ENCODE measurements around the gene SERPINC1.
"Not testable (repeated sequence)": the region's sequence is repeated elsewhere in the genome, so short reads cannot be mapped to it uniquely, and the experiment has no call there.

SERPINC1 gene

DNA sequence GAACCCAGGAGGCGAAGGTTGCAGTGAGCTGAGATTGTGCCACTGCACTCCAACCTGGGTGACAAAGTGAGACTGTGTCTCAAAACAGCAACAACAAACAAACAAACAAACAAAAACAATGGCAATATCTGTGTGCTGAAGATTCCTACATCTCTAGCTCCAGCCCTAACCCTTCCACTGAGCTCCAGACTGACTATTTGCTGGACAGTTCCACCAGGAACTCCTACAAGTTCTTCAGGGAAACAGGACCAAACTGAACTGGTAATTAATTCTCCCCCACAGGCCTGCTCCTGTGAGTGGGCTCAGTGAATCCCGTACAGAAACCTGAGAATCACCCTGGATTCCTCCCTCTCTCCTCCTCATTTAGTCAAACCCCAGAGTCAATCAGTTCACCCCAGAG, 1.5 kb downstream of the SERPINC1 start:
- Mint-ChIP-seq H3K4me3 (no peak overlapping the region), H3K4me1 (no peaks in the 10 kb centered on the region), H3K36me3 (peaks cover 0 to 4% of the 10 kb centered on the region in 2 donors), H3K27ac (no peak overlapping the region), H3K27me3 (no peaks in the 10 kb centered on the region), H3K9me3 (peaks cover 0 to 2% of the 10 kb centered on the region in 2 donors)
- ATAC-seq (replicated peaks) (no peak), DNase-seq (no peak)

DNA sequence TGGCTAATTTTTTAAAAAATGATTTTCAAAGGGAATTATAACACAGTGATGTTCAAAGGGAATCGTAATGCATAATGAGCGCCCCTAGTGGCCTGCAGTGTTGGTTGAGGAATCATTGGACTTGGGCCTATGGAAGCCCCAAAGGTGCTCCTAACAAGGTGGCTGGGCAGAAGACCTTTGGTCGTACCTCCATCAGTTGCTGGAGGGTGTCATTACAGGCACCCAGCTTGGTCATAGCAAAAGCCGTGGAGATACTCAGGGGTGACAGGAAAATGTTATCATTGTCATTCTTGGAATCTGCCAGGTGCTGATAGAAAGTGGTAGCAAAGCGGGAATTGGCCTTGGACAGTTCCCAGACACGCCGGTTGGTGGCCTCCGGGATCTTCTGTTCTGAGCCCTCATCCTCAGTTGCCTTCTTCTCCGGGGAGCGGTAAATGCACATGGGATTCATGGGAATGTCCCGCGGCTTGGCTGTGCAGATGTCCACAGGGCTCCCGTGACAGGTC, 2.7 kb downstream of the SERPINC1 start:
- Mint-ChIP-seq H3K4me1 (no peaks in the 10 kb centered on the region), H3K27ac (no peak overlapping the region), H3K36me3 (peaks cover 4% of the 10 kb centered on the region in 2 donors), H3K4me3 (no peak overlapping the region), H3K27me3 (no peaks in the 10 kb centered on the region), H3K9me3 (peaks cover 0 to 2% of the 10 kb centered on the region in 2 donors)
- DNase-seq (no peak), ATAC-seq (replicated peaks) (peak; percentile 38 to 58)

DNA sequence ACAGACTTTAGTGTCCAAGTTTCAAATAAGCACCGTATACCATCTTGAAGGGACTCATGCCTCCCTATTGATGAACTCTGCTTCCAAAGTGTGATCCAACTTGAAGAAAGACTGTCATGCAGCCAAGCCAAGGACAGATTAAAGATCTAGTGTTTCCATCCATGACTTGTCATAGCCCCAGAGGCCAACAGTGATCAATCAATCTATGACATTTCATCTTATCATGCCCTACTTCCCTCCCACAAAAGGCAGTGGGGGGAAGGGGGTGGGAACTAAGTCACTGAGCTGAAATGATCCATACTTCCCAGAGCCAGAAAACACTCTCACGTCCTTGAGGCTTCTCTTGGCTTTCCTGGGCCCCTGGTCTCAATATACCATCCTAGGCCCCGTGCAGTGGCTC, 4.0 kb downstream of the SERPINC1 start:
- H3K4me1 Mint-ChIP-seq: no peaks in the 10 kb centered on the region
- H3K36me3 Mint-ChIP-seq: peaks cover 6 to 10% of the 10 kb centered on the region in 2 donors
- H3K27me3 Mint-ChIP-seq: no peaks in the 10 kb centered on the region

DNA sequence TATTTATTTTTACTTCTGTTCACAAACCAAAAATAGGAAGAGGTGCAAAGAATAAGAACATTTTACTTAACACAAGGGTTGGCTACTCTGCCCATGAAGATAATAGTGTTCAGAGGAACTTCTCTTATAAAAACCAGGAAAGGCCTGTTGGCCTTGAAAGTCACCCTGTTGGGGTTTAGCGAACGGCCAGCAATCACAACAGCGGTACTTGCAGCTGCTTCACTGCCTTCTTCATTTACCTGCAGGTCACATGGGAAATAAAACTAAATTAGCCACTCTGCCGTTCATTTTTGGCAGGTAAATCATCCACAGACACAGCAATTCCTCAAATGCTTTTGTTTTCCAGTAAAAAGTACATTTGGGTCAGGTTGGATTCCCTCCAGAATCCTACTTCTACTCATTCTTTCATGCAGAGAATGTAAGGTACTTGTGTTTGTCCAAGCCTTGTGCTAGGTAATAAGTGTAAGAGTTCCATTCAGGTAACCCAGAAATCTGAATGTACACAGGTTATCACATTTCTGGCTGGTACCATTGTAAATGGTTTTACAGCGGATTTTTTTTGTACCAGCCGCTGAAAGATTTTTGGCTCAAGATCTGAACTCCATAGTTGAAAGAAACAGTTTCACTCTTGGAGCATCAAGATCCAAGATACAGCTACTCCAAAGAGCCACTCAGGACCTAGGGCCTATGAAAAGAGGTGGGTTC, 13.1 kb downstream of the SERPINC1 start:
- DNase-seq (no peak), ATAC-seq (replicated peaks) (no peak)
- Mint-ChIP-seq H3K4me1 (peaks cover 3 to 8% of the 10 kb centered on the region in 2 donors), H3K9me3 (no peaks in the 10 kb centered on the region), H3K27ac (no peak overlapping the region), H3K27me3 (no peaks in the 10 kb centered on the region), H3K36me3 (peaks cover 6 to 21% of the 10 kb centered on the region in 2 donors), H3K4me3 (no peak overlapping the region)

More for the DNA sequence above, 4.0 kb downstream of the SERPINC1 start:
- Mint-ChIP-seq H3K27ac (no peak overlapping the region), H3K4me3 (no peak overlapping the region), H3K9me3 (peaks cover 0 to 2% of the 10 kb centered on the region in 2 donors)
- DNase-seq (no peak), ATAC-seq (replicated peaks) (no peak)

DNA sequence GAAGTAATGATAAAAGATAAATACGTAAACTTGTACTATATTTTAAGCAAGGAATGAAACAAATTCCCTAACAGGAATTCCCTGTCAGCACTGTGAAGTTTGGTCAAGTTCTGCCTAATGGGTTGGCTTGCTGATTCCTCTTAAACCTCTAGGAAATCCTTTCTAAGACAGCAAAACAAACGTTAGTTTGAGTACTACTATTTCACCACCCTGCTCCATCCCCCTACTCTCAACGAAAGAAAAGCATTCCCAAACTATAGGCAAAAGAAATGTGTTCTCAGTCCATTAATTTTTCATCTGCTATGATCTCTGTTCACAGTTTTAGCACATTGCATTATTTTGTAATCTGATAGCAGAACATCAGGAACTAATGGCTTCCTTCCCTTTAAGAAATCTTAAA, 16.1 kb downstream of the SERPINC1 start:
- H3K9me3 Mint-ChIP-seq: no peaks in the 10 kb centered on the region
- ATAC-seq (replicated peaks): no peak
- H3K36me3 Mint-ChIP-seq: peaks cover 10 to 18% of the 10 kb centered on the region in 2 donors
- no peak overlapping the region for H3K27ac Mint-ChIP-seq
- H3K4me1 Mint-ChIP-seq: peaks cover 5 to 8% of the 10 kb centered on the region in 2 donors
- no peak for DNase-seq
- H3K4me3 Mint-ChIP-seq: no peak overlapping the region
- no peaks in the 10 kb centered on the region for H3K27me3 Mint-ChIP-seq

DNA sequence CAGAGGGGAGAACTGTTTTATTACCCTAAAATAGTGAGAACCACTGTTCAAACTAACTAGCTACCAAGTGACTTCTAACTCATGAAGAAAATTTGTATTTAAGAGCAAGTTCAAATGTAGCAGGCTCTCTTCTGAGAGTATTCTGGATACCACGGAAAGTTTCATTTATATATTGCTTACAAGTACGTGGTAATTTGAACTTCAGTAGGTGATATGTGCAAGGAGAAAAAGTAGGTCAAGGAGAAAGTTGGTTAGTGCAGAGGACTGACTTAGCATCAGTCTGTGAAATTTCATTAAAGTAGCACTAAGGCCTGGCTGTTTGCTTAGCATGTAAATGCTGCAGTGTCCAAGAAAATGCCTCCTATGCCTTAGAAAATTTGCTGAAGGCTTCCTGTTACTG, 16.7 kb downstream of the SERPINC1 start:
- Mint-ChIP-seq H3K4me1 (peaks cover 5 to 8% of the 10 kb centered on the region in 2 donors), H3K27me3 (no peaks in the 10 kb centered on the region), H3K4me3 (no peak overlapping the region), H3K9me3 (no peaks in the 10 kb centered on the region), H3K36me3 (peaks cover 8 to 14% of the 10 kb centered on the region in 2 donors), H3K27ac (no peak overlapping the region)
- ATAC-seq (replicated peaks) (no peak), DNase-seq (no peak)

DNA sequence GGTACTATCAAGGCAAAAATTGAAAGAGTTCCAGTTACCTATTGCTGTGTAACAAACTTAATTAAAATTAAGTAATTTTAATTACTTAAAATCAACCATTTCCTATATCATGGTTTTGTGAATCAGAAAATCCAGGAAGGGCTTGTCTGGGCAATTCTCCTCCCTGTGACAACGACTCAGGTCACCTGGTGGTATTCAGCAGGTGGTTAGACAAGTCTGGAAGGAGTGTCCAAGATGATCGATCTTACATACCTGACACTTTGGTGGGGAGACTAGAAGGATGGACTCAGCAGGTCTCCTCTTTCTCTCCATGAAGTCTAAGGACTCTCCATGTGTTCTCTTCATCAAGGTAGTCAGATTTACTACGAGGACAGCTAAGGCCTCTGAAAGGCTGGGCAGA, 22.9 kb downstream of the SERPINC1 start:
- ATAC-seq (replicated peaks): no peak

DNA sequence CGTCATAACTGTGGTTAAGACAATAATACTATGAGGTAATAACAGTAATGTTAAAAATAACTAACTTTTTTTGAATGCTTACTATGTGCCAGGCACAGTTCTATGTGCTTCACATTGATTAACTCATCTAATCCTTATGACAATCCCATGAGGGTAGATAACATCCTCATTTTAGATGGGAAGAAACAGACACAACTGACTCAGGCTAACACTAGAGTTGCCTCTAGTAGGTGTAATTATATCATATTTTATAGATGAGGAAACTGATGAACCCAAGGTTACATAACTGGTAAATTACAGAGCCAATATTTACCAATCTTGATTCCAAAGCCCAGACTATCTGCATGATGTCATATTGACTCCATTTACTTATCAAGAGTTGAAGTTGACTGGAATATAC, 23.5 kb downstream of the SERPINC1 start:
- Mint-ChIP-seq H3K27me3 (no peaks in the 10 kb centered on the region), H3K4me1 (peaks cover 0 to 4% of the 10 kb centered on the region in 2 donors), H3K27ac (peak overlapping the region; percentile 42), H3K36me3 (peaks cover 24 to 25% of the 10 kb centered on the region in 2 donors), H3K4me3 (no peak overlapping the region), H3K9me3 (no peaks in the 10 kb centered on the region)
- DNase-seq (no peak), ATAC-seq (replicated peaks) (no peak)

More for the DNA sequence above, 22.9 kb downstream of the SERPINC1 start:
- peaks cover 23 to 25% of the 10 kb centered on the region in 2 donors for H3K36me3 Mint-ChIP-seq
- H3K27me3 Mint-ChIP-seq: no peaks in the 10 kb centered on the region
- no peak for DNase-seq
- no peak overlapping the region for H3K4me3 Mint-ChIP-seq
- H3K9me3 Mint-ChIP-seq: no peaks in the 10 kb centered on the region
- H3K27ac Mint-ChIP-seq: no peak overlapping the region
- H3K4me1 Mint-ChIP-seq: peaks cover 0 to 4% of the 10 kb centered on the region in 2 donors

DNA sequence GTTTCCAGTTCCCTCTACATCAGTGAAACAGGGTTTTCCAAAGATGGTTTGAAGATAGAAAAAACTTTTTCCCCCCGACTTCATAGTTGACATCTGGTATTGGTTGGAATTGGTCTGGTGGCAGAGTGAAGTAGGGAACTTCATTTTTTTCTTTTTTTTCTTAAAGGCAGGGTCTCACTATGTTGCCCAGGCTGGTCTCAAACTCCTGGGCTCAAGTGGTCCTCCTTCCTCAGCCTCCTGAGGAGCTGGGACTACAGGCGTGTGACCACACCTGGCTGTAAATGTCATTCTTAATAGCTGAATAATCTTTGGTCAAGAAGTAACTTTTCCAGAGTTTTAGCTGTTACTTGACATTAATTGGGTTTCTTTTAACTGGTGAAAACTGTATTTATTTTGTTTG, 27.2 kb downstream of the SERPINC1 start:
- no peak overlapping the region for H3K4me3 Mint-ChIP-seq
- no peak for ATAC-seq (replicated peaks)

DNA sequence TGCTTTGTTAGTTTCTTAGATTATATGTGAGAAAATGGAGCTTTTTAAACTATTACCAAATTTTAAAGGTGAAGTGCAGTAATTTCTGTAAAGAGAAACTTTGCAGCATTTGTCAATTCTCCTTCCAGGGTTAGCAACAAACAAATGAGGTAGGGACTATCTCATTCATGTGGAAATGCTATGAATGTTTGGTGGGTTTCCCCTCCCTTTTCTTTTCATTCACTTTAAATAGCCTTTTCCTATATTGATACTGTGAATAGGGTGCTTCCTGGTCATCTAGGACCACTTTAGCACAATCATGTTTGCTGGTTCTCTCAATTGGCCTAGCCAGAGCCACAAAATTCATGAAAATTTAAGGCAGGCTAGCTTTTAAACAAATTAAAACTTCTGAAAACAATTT, 28.4 kb downstream of the SERPINC1 start:
- peaks cover 31 to 34% of the 10 kb centered on the region in 2 donors for H3K36me3 Mint-ChIP-seq
- H3K27me3 Mint-ChIP-seq: no peaks in the 10 kb centered on the region
- no peak overlapping the region for H3K27ac Mint-ChIP-seq
- no peaks in the 10 kb centered on the region for H3K9me3 Mint-ChIP-seq
- H3K4me3 Mint-ChIP-seq: no peak overlapping the region
- DNase-seq (no peak), ATAC-seq (replicated peaks) (no peak)
- peaks cover 2 to 8% of the 10 kb centered on the region in 2 donors for H3K4me1 Mint-ChIP-seq

More for the DNA sequence above, 27.2 kb downstream of the SERPINC1 start:
- no peak for DNase-seq
- Mint-ChIP-seq H3K4me1 (peaks cover 4 to 8% of the 10 kb centered on the region in 2 donors), H3K9me3 (no peaks in the 10 kb centered on the region), H3K27ac (peak overlapping the region; percentile 31), H3K36me3 (peaks cover 38 to 43% of the 10 kb centered on the region in 2 donors), H3K27me3 (no peaks in the 10 kb centered on the region)

DNA sequence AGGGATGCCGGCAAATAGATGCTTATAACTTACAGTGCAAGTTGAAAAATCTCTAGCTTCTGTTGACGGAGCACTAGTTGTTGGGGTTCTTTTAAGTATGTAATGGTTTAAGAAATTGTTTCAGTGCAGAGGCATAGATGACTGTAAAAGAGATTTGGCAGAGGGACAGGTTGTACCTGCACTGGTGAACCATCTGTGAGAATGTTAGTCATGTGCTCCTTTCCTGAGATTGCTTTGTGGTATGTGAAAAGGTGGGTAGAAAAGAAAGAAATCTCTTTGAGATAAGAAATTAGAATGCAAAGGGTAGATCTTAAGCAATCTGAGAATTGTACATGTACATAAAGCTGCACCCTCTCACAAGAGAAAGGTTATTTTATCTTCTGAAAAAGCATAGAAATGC, 29.5 kb downstream of the SERPINC1 start:
- Mint-ChIP-seq H3K36me3 (peaks cover 31 to 34% of the 10 kb centered on the region in 2 donors), H3K4me1 (peaks cover 2 to 8% of the 10 kb centered on the region in 2 donors), H3K27me3 (no peaks in the 10 kb centered on the region), H3K9me3 (no peaks in the 10 kb centered on the region), H3K4me3 (no peak overlapping the region), H3K27ac (no peak overlapping the region)
- no peak for DNase-seq
- ATAC-seq (replicated peaks): no peak

DNA sequence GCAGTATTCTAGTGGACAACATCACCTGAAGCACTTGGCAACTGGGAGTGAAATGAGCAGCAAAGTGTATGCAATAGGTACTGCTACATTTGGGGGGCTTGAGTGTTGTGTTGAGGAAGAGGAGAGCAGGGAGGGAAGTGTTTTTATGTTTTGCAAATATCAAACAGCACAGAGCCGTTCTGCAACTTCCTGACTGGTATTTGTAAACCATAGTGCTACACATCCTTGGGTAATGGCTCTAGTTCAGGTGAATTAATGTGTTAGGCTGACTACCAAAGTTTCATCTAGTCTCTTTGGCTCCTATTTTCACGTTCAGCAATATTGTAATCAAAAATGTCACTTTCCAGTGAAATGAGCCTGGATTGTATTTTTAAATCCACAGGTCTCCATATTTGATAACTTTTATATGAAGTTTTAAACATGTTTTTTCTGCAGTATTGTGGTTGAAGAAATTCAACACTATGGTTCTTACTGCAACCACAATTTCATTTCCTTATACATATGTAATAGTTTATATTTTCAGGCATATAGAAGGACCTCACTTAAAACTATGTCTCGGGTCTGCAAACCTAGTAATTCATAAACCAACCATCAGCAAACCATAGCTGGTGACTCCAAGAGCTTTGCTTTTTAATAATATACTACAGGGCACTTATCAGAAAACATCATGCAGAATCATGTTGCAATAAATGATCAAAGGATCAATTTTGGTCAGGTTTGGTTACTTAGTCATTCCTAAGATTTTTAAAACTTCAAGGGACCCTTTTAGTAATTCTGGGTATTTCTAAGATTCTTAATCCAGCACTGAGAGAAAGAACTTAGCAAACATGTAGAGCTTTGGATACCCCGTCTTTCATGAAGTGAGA, 30.1 kb downstream of the SERPINC1 start:
- ATAC-seq (replicated peaks) (no peak), DNase-seq (no peak)
- Mint-ChIP-seq H3K27ac (no peak overlapping the region), H3K4me1 (peaks cover 2 to 8% of the 10 kb centered on the region in 2 donors), H3K4me3 (no peak overlapping the region), H3K27me3 (no peaks in the 10 kb centered on the region), H3K9me3 (no peaks in the 10 kb centered on the region), H3K36me3 (peaks cover 31 to 34% of the 10 kb centered on the region in 2 donors)

DNA sequence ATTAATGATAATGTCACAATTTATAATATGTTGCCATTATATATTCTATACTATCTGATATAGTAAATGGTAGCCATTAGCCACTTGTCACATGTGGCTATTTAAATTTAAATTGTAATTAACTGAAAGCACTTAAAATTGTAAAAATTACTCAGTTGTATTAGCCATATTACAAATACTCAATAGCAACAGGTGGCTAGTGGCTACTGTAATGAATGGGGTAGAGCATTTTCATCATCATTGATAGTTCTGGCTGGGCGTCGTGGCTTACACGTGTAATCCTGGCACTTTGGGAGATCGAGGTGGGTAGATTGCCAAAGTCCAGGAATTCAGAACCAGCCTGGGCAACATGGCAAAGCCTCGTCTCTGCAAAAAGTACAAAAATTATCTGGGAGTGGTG, 32.4 kb downstream of the SERPINC1 start:
- H3K27ac Mint-ChIP-seq: no peak overlapping the region
- H3K36me3 Mint-ChIP-seq: peaks cover 27 to 29% of the 10 kb centered on the region in 2 donors
- H3K27me3 Mint-ChIP-seq: no peaks in the 10 kb centered on the region
- no peaks in the 10 kb centered on the region for H3K9me3 Mint-ChIP-seq
- ATAC-seq (replicated peaks) (no peak), DNase-seq (no peak)
- H3K4me1 Mint-ChIP-seq: peaks cover 2 to 8% of the 10 kb centered on the region in 2 donors
- no peak overlapping the region for H3K4me3 Mint-ChIP-seq

DNA sequence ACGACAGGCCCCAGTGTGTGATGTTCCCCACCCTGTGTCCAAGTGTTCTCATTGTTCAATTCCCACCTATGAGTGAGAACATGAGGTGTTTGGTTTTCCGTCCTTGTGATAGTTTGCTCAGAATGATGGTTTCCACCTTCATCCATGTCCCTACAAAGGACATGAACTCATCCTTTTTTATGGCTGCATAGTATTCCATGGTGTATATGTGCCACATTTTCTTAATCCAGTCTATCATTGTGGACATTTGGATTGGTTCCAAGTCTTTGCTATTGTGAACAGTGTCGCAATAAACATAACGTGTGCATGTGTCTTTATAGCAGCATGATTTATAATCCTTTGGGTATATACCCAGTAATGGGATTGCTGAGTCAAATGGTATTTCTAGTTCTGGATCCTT, 36.0 kb downstream of the SERPINC1 start:
- H3K27ac Mint-ChIP-seq; H3K4me1 Mint-ChIP-seq; ATAC-seq (replicated peaks); H3K4me3 Mint-ChIP-seq; H3K9me3 Mint-ChIP-seq; H3K27me3 Mint-ChIP-seq; DNase-seq: not testable (repeated sequence)
- peaks cover 30 to 32% of the 10 kb centered on the region in 2 donors for H3K36me3 Mint-ChIP-seq
